HL-60/S4 treated with phorbol 12-myristate 13-acetate at 8.2 ng/mL for 4 days and 3 days (cell line): ENCODE results near the gene ATXN2.
"Not testable (repeated sequence)": the region's sequence is repeated elsewhere in the genome, so short reads cannot be mapped to it uniquely, and the experiment has no call there.

Experiments used
- in situ Hi-C: fragments of 300-500 bp; cut with MboI; formaldehyde crosslinking; loops from 2 replicates; pipeline ENCODE4 v1.15.0; 2022; ENCODE audit warnings: low sequenced_read_pairs

ATXN2 gene

GRCh38 chr12:111507719-111508118 lies 91.4 kb downstream of the ATXN2 start:
- in situ Hi-C loops = not testable (repeated sequence)

- in situ Hi-C loops = not testable (repeated sequence)
Observed at GRCh38 chr12:111507258-111507657, 91.9 kb downstream of the ATXN2 start.

GRCh38 chr12:111506260-111506659 lies 92.9 kb downstream of the ATXN2 start:
- in situ Hi-C loops = no loop called here

- in situ Hi-C loops = no loop called here
Observed at GRCh38 chr12:111505601-111506036, 93.5 kb downstream of the ATXN2 start.

- in situ Hi-C loops = no loop called here
Observed at GRCh38 chr12:111503116-111503515, 96.0 kb downstream of the ATXN2 start.

- in situ Hi-C loops = no loop called here
Observed at GRCh38 chr12:111494676-111495075, 104.4 kb downstream of the ATXN2 start.

- in situ Hi-C loops = not testable (repeated sequence)
Observed at GRCh38 chr12:111492979-111493378, 106.1 kb downstream of the ATXN2 start.

GRCh38 chr12:111488798-111489197 lies 110.3 kb downstream of the ATXN2 start:
- in situ Hi-C loops = no loop called here

- in situ Hi-C loops = no loop called here
Observed at GRCh38 chr12:111488271-111488670, 110.8 kb downstream of the ATXN2 start.

GRCh38 chr12:111482462-111482861 lies 116.7 kb downstream of the ATXN2 start:
- in situ Hi-C loops = no loop called here

- in situ Hi-C loops = no loop called here
Observed at GRCh38 chr12:111471236-111471635, 127.9 kb downstream of the ATXN2 start.

GRCh38 chr12:111469401-111469800 lies 129.7 kb downstream of the ATXN2 start:
- in situ Hi-C loops = no loop called here

GRCh38 chr12:111467857-111468241 lies 131.3 kb downstream of the ATXN2 start:
- in situ Hi-C loops = no loop called here

GRCh38 chr12:111467092-111467856 lies 131.8 kb downstream of the ATXN2 start:
- in situ Hi-C loops = no loop called here

GRCh38 chr12:111462210-111462769 lies 136.8 kb downstream of the ATXN2 start:
- in situ Hi-C loops = no loop called here

GRCh38 chr12:111460111-111460510 lies 139.0 kb downstream of the ATXN2 start:
- in situ Hi-C loops = not testable (repeated sequence)

GRCh38 chr12:111458546-111459172 lies 140.5 kb downstream of the ATXN2 start:
- in situ Hi-C loops = no loop called here

GRCh38 chr12:111457577-111457976 lies 141.5 kb downstream of the ATXN2 start:
- in situ Hi-C loops = no loop called here

- in situ Hi-C loops = no loop called here
Observed at GRCh38 chr12:111457071-111457470, 142.0 kb downstream of the ATXN2 start.

GRCh38 chr12:111455448-111456320 lies 143.4 kb downstream of the ATXN2 start:
- in situ Hi-C loops = no loop called here
